C4-2B (cell line): ENCODE measurements around the gene HOXA10.

Experiments used
- ZFX ChIP-seq: fragments of 450-650 bp; IDR thresholded peaks from 2 replicates; pipeline ENCODE4 v1.6.1; 2017
- TF ChIP-seq, protein P1 (sequence below): fragments of 450-650 bp; conservative IDR thresholded peaks from 2 replicates; pipeline ENCODE4 v1.5.1; 2017; ENCODE audit warnings: mild to moderate bottlenecking

DNA sequence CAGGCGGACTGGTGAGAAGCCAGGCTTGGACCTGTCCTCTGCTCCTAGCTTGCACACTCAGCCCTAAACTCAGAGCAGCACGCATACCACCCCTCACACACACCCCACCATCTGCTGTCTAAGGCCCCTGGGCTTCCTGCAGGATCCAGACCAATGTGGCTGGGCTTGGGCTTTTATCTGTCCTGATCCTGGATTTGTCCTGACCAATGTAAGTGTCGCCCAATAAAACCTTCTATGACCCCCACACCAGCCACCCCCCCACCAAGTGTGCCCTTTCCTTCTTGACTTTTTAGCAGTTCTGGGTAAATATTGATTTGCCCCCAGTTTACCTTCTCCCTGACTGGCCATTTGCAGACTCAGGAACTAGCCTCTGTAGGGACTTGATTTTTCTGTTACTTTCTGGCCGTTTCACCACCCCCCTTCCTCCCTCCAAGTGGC, 27.5 kb upstream of the HOXA10 start:
- TF ChIP-seq, protein P1, sequence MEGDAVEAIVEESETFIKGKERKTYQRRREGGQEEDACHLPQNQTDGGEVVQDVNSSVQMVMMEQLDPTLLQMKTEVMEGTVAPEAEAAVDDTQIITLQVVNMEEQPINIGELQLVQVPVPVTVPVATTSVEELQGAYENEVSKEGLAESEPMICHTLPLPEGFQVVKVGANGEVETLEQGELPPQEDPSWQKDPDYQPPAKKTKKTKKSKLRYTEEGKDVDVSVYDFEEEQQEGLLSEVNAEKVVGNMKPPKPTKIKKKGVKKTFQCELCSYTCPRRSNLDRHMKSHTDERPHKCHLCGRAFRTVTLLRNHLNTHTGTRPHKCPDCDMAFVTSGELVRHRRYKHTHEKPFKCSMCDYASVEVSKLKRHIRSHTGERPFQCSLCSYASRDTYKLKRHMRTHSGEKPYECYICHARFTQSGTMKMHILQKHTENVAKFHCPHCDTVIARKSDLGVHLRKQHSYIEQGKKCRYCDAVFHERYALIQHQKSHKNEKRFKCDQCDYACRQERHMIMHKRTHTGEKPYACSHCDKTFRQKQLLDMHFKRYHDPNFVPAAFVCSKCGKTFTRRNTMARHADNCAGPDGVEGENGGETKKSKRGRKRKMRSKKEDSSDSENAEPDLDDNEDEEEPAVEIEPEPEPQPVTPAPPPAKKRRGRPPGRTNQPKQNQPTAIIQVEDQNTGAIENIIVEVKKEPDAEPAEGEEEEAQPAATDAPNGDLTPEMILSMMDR = no peak
- TF ChIP-seq ZFX = no peak
